Stomach (tissue), 9 donors: ENCODE results near the gene MET. TPM values are rescaled to one million over a fixed set of nuclear protein-coding genes. Genes with fewer than 3 reads are reported as not detected.

Experiments
- DNase-seq, 2 donors: peaks; one replicate each; pipeline versions ENCODE4 v3.0.0 to v3.0.0-alpha.2; 2013 to 2019
- H3K27ac ChIP-seq, 5 donors: fragments of 200-600 bp in 4 of 5; sonication (generic) in 4 of 5; one replicate each; pipeline ENCODE4 v1.5.1; 2013 to 2019; ENCODE audit warnings: mild to moderate bottlenecking in 1 of 5, moderate library complexity in 1 of 5
- H3K27me3 ChIP-seq, 3 donors: fragments of 200-600 bp; sonication (generic); one replicate each; pipeline ENCODE4 v1.5.1; 2017 to 2019; ENCODE audit warnings: mixed run types in 1 of 3
- H3K36me3 ChIP-seq, 4 donors: fragments of 200-600 bp; sonication (generic); 1 replicate in 3 of 4; 2 replicates in 1 of 4; pipeline ENCODE4 v1.5.1; 2016 to 2019
- H3K4me1 ChIP-seq, 4 donors: fragments of 200-600 bp; sonication (generic); one replicate each; pipeline ENCODE4 v1.5.1; 2016 to 2019
- H3K4me3 ChIP-seq, 4 donors: fragments of 200-600 bp; sonication (generic) in 3 of 4; one replicate each; pipeline ENCODE4 v1.5.1; 2016 to 2019; ENCODE audit warnings: mild to moderate bottlenecking in 1 of 4
- H3K9me3 ChIP-seq, 4 donors: fragments of 200-600 bp; sonication (generic); one replicate each; pipeline ENCODE4 v1.5.1; 2016 to 2019
- CTCF ChIP-seq, 7 experiments: fragments of 450-650 bp in 4 of 7; fragments of 200-600 bp in 3 of 7; sonication (generic) in 3 of 7; IDR thresholded peaks; one replicate each; pipeline ENCODE4 v1.5.1; 2016 to 2019; ENCODE audit warnings: antibody characterized with exemption in 7 of 7, control low read depth in 2 of 7, mild to moderate bottlenecking in 1 of 7
- EP300 ChIP-seq: sonication (generic); formaldehyde crosslinking; IDR thresholded peaks from one replicate; pipeline ENCODE4 v1.6.1; 2017; ENCODE audit warnings: antibody characterized with exemption
- POLR2A ChIP-seq, 4 donors: fragments of 450-650 bp; IDR thresholded peaks; one replicate each; pipeline ENCODE4 v1.6.1; 2016; ENCODE audit warnings: antibody characterized with exemption in 4 of 4, control low read depth in 2 of 4, mild to moderate bottlenecking in 1 of 4, moderate library complexity in 1 of 4
- POLR2AphosphoS5 ChIP-seq, 3 donors: sonication (generic); formaldehyde crosslinking; IDR thresholded peaks; one replicate each; pipeline ENCODE4 v1.6.1; 2016; ENCODE audit warnings: antibody characterized with exemption in 3 of 3
- WGBS, 5 donors: extraction: QIAGEN DNeasy Blood & Tissue Kit in 3 of 5; methylation state at CpG; one replicate each; pipeline versions ENCODE4 v1.1.5 to v1.1.7; 2013 to 2018; 5-methylcytosine and 5-hydroxymethylcytosine counted together
- intact Hi-C: fragments of 100-400 bp; cut with DNase I; formaldehyde crosslinking; loops from one replicate; pipeline ENCODE4 v1.15.1; 2023; ENCODE audit warnings: low total_unique reads
- polyA plus RNA-seq, 3 donors: library from polyadenylated mRNA; stranded (reverse); fragments of 200-250 nt; gene quantifications; one replicate each; pipeline ENCODE4 v1.2.3, GENCODE V29; 2013
- total RNA-seq, 5 donors: library from RNA; depleted of rRNA; stranded (reverse); fragments of >200 nt; gene quantifications; one replicate each; pipeline versions ENCODE4 v1.1.0 to v1.2.3, GENCODE V29; 2014 to 2016
- donor health status: healthy with polysubstance abuse.
- donor health status: Bipolar disorder and iron deficiency.
- donor health status: healthy.

The MET gene
- total and polyA plus RNA-seq, 8 donors = 0.58 to 36.2 (median 4.3) TPM

DNA sequence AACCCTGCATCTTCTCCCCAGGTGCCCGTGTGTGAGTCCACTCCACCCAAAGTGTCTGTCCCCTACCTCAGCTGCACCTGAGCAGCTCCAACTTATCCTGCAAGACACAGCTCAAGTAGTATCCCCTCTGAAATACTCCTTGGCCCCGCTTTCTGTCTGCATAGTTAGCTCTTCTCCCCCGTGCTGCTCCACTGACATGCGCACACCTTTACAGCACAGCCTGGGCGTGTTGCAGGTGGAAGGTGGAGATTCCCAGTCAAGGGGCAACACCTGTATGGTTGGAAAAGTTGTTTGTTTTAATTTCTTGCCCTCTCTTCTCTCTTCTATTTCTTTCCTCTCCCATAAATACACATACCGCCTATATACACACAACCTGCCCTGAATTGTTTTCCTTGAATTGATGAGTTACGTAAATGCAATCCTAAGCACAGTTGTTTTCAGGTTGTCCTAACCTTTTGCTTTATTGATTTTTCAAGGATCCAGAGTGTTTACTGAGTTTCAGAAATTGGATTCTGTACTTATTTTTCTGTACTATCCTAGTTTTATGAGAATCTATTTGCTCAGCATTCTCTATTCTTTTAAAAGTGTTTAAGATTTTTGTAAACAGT lies 14.9 kb downstream of the MET start:
- peak in 1 of 2 donors; percentile 31 for DNase-seq
- TF ChIP-seq POLR2A (IDR thresholded peaks at IDR 0.05) (no peak), POLR2AphosphoS5 (IDR thresholded peaks at IDR 0.05) (no peak), CTCF (IDR thresholded peaks at IDR 0.05) (no peak), EP300 (no peak)
- Histone ChIP-seq H3K4me1 (peaks cover 0 to 9% (median 4%) of the 10 kb centered on the region in 4 donors), H3K4me3 (no peak overlapping the region), H3K27me3 (no peaks in the 10 kb centered on the region), H3K27ac (no peak overlapping the region), H3K36me3 (no peaks in the 10 kb centered on the region), H3K9me3 (no peaks in the 10 kb centered on the region)
- intact Hi-C loops = no loop called here
- 85 to 93% (median 92%) methylated on average over 7 of the region's 7 CpGs for WGBS, 5 donors

DNA sequence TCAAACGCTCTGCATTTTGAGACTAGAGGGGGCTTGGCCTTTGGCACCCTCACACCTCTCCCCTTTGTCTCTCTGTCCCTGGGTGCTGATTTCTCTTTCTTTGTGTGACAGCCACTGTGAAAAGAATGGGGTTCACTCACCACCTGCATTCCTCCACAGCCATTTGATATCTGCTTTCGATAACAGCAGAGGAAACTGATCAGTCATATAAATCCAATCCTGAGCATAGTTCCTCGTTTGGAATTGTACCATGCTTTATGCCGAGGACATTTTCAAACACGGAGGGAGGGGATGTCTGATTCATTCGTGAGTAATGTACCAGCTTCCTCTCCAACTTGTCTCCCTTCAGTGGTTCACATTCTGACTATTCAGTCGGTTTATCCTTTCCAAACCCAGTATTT lies 15.8 kb downstream of the MET start:
- Histone ChIP-seq H3K27ac (peak overlapping the region in 3 of 5 donors; percentile 7 to 59 (median 30)), H3K4me3 (no peak overlapping the region), H3K4me1 (peaks cover 0 to 9% (median 4%) of the 10 kb centered on the region in 4 donors), H3K9me3 (no peaks in the 10 kb centered on the region), H3K36me3 (no peaks in the 10 kb centered on the region), H3K27me3 (no peaks in the 10 kb centered on the region)
- TF ChIP-seq CTCF (IDR thresholded peaks at IDR 0.05) (no peak), POLR2AphosphoS5 (IDR thresholded peaks at IDR 0.05) (no peak), POLR2A (IDR thresholded peaks at IDR 0.05) (no peak), EP300 (no peak)
- no peak for DNase-seq
- intact Hi-C loops = no loop called here
- WGBS, 5 donors = 30 to 41% (median 37%) methylated on average over 7 of the region's 7 CpGs

DNA sequence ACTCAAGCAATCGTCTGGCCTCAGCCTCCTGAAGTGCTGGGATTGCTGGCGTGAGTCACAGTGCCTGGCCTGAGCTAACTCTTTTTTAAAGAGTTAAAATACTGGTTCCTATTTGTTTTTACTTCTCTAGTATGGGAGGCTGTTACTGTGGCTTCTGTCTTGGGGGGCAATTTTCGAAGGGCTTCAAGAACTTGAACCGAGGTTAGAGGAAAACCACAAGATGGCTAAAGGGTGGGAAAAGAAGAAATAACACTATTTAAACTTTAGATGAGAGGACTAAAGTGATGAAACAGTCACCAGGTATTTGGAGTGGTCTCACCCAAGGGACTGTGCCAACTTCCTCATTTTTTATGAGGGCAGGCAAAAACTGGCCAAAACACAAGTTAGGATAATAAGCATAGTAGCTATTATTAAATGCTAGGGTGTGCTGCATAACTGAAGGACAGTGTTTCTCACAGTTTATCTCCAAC lies 17.8 kb downstream of the MET start:
- Histone ChIP-seq H3K9me3 (no peaks in the 10 kb centered on the region), H3K4me3 (no peak overlapping the region), H3K27ac (no peak overlapping the region), H3K36me3 (no peaks in the 10 kb centered on the region), H3K4me1 (peaks cover 0 to 15% (median 7%) of the 10 kb centered on the region in 4 donors), H3K27me3 (no peaks in the 10 kb centered on the region)
- intact Hi-C loops = no loop called here
- TF ChIP-seq POLR2A (IDR thresholded peaks at IDR 0.05) = no peak
- TF ChIP-seq POLR2AphosphoS5 (IDR thresholded peaks at IDR 0.05) = no peak
- TF ChIP-seq CTCF (IDR thresholded peaks at IDR 0.05) = no peak
- TF ChIP-seq EP300 = no peak
- WGBS, 5 donors = 78 to 91% (median 80%) methylated on average over 4 of the region's 4 CpGs
- DNase-seq = no peak

DNA sequence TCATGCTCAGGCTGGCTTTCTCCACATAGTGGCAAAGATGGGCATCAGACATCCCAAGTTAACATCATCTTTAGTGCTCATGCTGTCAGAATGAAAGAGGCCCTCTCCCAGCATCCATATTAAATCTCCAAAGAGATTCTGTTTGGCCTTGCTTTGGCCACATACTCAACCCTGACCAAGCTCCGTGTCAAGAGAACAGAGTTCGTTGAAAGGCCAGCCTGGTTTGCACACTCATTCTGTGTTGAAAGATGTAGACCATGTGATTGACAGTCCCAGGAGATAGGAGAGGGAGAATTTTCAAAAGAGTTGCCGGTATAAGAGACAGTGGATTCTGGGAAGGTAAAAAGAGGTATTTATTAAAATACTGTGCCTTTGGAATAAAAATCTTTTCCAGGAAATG lies 19.7 kb downstream of the MET start:
- no peak overlapping the region for H3K27ac ChIP-seq
- no peak for DNase-seq
- peaks cover 0 to 15% (median 7%) of the 10 kb centered on the region in 4 donors for H3K4me1 ChIP-seq
- no peaks in the 10 kb centered on the region for H3K9me3 ChIP-seq
- WGBS, 5 donors = 76 to 88% (median 81%) methylated on average over 3 of the region's 3 CpGs
- H3K27me3 ChIP-seq = no peaks in the 10 kb centered on the region
- no peak overlapping the region for H3K4me3 ChIP-seq
- no peak for TF ChIP-seq POLR2AphosphoS5 (IDR thresholded peaks at IDR 0.05)
- TF ChIP-seq POLR2A (IDR thresholded peaks at IDR 0.05) = no peak
- no peak for TF ChIP-seq CTCF (IDR thresholded peaks at IDR 0.05)
- no peak for TF ChIP-seq EP300
- H3K36me3 ChIP-seq = peaks cover 0 to 4% (median 0%) of the 10 kb centered on the region in 4 donors
- intact Hi-C loops = no loop called here
